Erythroblast (primary cell): ENCODE results near the gene BMERB1.

ENCODE experiments used
- GATA1 ChIP-seq: IDR thresholded peaks from 2 replicates; pipeline ENCODE4 v1.6.1; 2011; ENCODE audit warnings: low read depth, mild to moderate bottlenecking, control low read depth, low read length, moderate library complexity
- POLR2A ChIP-seq: IDR thresholded peaks from 2 replicates; pipeline ENCODE4 v1.6.1; 2011; ENCODE audit warnings: mild to moderate bottlenecking, low read length

- TF ChIP-seq POLR2A (no peak), GATA1 (no peak)
Observed at GRCh38 chr16:15585956-15586355, 151.6 kb downstream of the BMERB1 start.
